Left renal pelvis (tissue), 4 donors: Measurements from ENCODE around the gene PCNX1. TPM values are rescaled to one million over a fixed set of nuclear protein-coding genes. Genes with fewer than 3 reads are reported as not detected.
A peak's percentile ranks its signal among the peaks of the same experiment; 100 is the strongest.
"Not testable (repeated sequence)": the region's sequence is repeated elsewhere in the genome, so short reads cannot be mapped to it uniquely, and the experiment has no call there.

Source experiments
- DNase-seq, 4 donors: peaks; one replicate each; pipeline ENCODE4 v3.0.0-alpha.2; 2013; ENCODE audit warnings: low read depth in 4 of 4, low spot score in 3 of 4
- polyA plus RNA-seq, 4 donors: library from polyadenylated mRNA; unstranded; fragments of 120-200 nt; gene quantifications; one replicate each; pipeline ENCODE4 v1.2.1, GENCODE V29; 2013; ENCODE audit not compliant: insufficient read length in 4 of 4

The PCNX1 gene
- polyA plus RNA-seq, 4 donors = 28.9 to 55.7 (median 42.6) TPM

- no peak for DNase-seq
Measured at GRCh38 chr14:71061458-71061857, 154.2 kb downstream of the PCNX1 start.

DNA sequence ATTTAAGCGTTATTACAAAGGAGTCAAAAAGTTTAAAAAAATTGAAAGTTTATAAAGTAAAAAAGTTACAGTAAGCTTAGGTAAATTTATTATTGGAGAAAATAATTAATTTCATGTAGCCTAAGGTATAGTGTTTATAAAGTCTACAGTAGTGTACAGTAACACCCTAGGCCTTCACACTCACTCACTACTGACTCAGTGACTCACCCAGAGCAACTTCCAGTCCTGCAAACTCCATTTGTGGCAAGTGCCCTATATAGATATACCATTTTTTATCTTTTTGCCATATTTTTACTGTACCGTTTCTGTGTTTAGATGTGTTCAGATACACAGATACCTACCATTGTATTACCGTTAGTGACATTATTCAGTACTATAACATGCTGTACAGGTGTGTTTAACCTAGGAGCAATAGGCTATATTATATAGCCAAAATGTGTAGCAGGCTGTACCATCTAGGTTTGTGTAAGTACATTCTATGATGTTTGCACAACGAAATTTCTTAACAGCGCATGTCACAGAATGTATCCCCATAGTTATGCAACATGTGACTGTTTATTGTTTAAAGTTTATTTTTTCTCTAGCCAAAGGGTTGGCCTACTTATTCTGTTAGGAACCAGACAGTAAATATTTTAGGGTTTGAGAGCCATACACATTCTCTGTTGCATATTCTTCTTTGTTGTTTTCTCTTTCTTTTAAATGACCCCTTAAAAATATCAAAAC lies 155.5 kb downstream of the PCNX1 start:
- no peak for DNase-seq

DNA sequence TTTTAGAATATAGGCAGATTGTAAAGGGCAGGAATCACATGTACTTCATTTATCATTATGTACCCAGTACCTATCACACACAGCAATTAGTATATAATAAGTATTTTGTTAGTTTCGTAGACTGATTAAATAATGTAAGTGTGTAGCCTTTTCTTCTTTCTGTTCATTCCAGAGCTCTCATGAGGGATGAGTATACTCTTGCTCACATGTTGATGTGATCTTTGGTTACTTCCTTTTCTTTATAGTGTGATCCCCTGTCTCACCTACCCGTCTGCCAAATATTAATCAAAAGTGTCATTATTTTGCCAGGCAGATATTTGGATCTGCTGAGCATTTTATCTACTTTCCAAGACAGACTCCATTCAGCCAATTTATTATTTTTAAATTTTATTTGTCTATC lies 156.1 kb downstream of the PCNX1 start:
- no peak for DNase-seq

- not testable (repeated sequence) for DNase-seq
Measured at GRCh38 chr14:71064747-71065146, 157.5 kb downstream of the PCNX1 start.

- DNase-seq = no peak
Measured at GRCh38 chr14:71070169-71070568, 162.9 kb downstream of the PCNX1 start.

- DNase-seq = no peak
Measured at GRCh38 chr14:71071042-71071441, 163.8 kb downstream of the PCNX1 start.

DNA sequence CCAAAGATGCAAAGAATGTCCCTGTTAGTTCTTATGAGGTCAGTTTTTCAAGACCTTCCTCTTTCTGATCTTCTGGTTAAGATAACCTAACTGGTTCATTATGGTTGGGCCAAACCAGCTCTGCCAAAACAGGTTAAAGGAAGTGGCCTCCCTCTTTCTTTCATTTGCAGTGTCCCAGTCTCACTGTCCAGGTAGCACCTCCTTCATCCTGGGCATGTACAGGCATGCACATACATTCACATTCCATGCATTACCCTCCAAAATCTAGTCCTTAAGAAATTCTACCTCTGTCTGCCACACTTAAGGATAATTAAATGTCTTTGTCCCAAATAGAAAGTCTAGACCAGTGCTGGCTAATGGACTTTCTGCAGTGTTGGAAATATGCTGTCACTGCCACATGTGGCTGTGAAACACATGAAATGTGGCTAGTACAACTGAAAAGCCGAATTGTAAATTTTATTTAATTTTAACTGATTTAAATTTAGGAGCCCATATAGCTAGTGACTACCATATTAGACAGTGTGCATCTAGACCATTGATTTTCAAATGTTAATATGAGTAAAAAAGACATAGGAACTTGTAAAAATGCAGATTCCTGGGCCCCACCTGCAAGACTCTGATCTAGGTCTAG lies 169.3 kb downstream of the PCNX1 start:
- DNase-seq = no peak

- DNase-seq = no peak
Measured at GRCh38 chr14:71078500-71078899, 171.2 kb downstream of the PCNX1 start.

DNA sequence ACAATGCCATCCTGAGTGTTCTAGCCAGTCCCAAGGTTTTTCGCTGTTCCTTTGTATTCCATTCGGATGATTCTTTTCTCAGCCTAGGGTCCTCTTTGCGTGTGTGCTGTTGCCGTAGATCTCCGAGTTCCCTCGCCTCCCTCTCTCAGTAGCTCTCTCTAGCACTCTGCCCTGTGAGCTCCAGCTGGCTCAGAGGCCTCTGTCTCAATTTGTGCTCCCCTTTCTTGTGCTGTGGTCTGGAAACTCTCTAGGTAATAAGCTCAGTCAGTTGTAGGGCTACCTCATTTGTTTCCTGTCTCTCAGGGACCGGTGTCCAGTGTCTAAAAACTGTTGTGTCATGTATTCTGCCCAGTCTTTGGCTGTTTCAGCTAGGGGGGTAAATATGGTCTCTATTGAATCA lies 179.3 kb downstream of the PCNX1 start:
- DNase-seq = no peak

GRCh38 chr14:71089971-71090370 lies 182.7 kb downstream of the PCNX1 start:
- no peak for DNase-seq

- no peak for DNase-seq
Measured at GRCh38 chr14:71094722-71095121, 187.5 kb downstream of the PCNX1 start.

- no peak for DNase-seq
Measured at GRCh38 chr14:71096947-71097346, 189.7 kb downstream of the PCNX1 start.

DNA sequence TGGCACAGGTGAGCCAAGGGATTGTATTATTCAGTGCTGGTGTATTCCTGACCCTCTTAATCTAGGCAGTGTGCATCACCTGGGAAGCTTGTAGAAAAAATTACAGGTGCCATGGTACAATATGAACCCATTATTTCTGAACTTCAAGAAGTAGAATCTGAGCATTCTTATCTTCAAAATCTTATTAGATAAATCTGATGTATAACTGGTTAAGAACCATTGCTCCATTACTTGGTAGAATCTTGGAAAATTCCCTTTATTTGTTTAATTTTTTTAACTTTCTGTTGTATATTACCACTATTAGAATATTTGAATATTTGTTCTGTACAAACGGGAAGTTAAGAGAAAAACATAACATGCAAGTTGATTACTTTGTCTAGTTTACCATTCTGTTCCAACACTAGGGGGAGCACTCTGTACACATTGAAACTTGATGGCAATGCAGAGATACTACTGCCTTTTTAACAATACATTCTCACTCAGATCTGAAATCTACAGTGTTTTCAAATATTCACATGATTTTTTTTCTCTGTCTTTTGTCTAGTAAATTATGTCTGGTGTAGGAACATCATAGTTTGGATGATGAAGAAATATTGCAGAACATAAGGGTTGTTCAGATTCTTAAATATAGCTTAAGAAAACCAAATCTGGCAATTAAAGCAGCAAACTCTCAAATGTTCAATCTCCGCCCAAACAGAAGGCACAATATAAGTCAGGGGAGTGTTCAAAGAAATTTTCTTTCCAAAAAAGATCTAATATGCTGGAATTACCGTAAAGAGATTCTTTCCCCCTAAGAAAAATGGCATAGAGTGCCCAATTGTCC lies 196.6 kb downstream of the PCNX1 start:
- peak in 3 of 4 donors; percentile 26 to 44 (median 37) for DNase-seq

- no peak for DNase-seq
Measured at GRCh38 chr14:71105177-71105576, 197.9 kb downstream of the PCNX1 start.

- DNase-seq = no peak
Measured at GRCh38 chr14:71107921-71108320, 200.7 kb downstream of the PCNX1 start.

GRCh38 chr14:71108398-71109119 lies 201.3 kb downstream of the PCNX1 start:
- no peak for DNase-seq

DNA sequence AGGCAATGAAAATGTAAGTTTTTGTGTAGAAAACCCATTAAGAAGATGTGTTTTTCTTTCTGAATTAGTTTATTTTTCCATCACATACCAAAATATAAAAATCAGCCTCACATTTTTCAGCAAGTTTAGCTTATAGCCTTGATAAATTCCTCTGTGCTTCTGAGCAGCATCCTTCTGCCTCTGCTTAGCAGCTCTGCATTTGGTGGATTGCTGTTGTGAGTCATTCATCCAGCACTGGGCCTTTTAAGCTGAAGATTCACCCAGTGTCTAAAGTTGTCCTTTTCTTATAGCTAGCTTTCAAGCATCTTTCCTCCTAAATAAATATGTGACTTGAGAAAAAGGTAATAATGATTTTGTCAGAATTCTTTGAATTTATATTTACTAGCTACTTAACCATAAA lies 206.1 kb downstream of the PCNX1 start:
- no peak for DNase-seq

GRCh38 chr14:71114565-71114964 lies 207.3 kb downstream of the PCNX1 start:
- DNase-seq = no peak

DNA sequence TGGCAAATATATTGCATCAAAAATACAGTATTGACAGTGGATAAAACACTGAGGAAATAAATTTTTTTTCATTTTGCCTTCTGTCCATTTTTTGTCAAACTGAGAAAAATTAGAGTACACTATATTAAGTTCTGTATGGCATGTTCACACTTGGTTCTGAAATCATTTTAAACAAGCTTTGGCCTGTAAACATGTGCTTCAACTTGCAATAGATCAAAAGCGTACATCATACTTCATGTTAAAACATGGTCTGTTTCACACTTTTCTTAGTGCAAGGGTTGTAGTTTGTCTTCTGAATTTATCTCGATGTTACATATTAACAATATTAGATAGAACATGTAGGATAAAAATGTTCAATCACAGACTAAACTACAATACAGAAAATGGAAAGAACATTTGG lies 208.0 kb downstream of the PCNX1 start:
- DNase-seq = no peak

DNA sequence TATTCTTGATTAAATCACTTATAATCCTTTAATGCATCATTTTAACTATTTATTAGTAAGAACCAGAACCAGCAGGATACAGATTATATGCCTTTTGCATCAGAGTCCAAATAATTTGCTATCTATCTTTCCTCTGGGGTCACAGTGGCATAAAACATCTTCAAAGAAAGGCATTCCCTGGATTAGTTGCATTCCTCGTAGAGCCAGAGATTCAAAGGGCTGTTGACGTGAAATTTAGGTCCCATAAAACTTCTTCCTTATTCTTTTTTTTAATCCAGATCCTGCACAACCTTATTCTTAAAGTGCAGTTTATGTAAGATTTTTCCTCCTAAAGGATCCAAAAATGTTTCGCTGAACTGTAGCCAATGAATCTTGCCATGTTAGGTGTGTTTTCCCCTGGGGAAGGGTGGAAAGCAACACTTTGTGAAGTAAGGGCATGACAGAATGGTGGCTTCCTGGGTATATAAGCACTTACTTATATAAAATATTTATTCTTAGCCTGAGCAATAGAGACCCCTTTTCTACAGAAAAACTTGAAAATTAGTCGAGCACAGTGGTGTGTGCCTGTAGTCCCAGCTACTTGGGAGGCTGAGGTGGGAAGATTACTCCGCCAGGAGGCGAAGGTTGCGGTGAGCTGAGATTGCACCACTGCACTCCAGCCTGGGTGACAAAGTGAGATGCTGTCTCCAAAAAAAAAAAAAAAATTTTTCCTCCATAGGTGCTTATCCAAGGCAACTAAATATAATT lies 208.7 kb downstream of the PCNX1 start:
- no peak for DNase-seq
